ENCODE measurements around the gene WWTR1.

The WWTR1 gene

GRCh38 chr3:149567381-149567780 is 90.4 kb downstream of the WWTR1 start:
- DNase-seq (ENCODE audit: low spot score): no peak
- no peak for TF ChIP-seq CTCF (IDR thresholded peaks at IDR 0.05; ENCODE audit: extremely low read depth, insufficient read depth, missing control alignments)
- in situ Hi-C loops (cut with MboI; ENCODE audit: low pct_unique_long_range_greater_than_20kb, low sequenced_read_pairs, unreplicated experiment): loop anchor here (10.0 kb wide), 1 partner anchor 157 kb away; no protein-coding TSS in a partner anchor

GRCh38 chr3:149566292-149566975 is 91.4 kb downstream of the WWTR1 start:
- in situ Hi-C loops (cut with MboI; ENCODE audit: low pct_unique_long_range_greater_than_20kb, low sequenced_read_pairs, unreplicated experiment): loop anchor here (10.0 kb wide), 1 partner anchor 158 kb away; no protein-coding TSS in a partner anchor
- no peak for TF ChIP-seq CTCF (IDR thresholded peaks at IDR 0.05; ENCODE audit: extremely low read depth, insufficient read depth, missing control alignments)
- DNase-seq (ENCODE audit: low spot score): no peak

- DNase-seq (ENCODE audit: low spot score): no peak
- no peak for TF ChIP-seq CTCF (IDR thresholded peaks at IDR 0.05; ENCODE audit: extremely low read depth, insufficient read depth, missing control alignments)
- in situ Hi-C loops (cut with MboI; ENCODE audit: low pct_unique_long_range_greater_than_20kb, low sequenced_read_pairs, unreplicated experiment): loop anchor here (10.0 kb wide), 1 partner anchor 161 kb away; no protein-coding TSS in a partner anchor
Measured at GRCh38 chr3:149564079-149564478, 93.7 kb downstream of the WWTR1 start.

GRCh38 chr3:149563114-149563513 is 94.7 kb downstream of the WWTR1 start:
- DNase-seq (ENCODE audit: low spot score): no peak
- TF ChIP-seq CTCF (IDR thresholded peaks at IDR 0.05; ENCODE audit: extremely low read depth, insufficient read depth, missing control alignments): no peak
- in situ Hi-C loops (cut with MboI; ENCODE audit: low pct_unique_long_range_greater_than_20kb, low sequenced_read_pairs, unreplicated experiment): loop anchor here (10.0 kb wide), 1 partner anchor 162 kb away; no protein-coding TSS in a partner anchor

- in situ Hi-C loops (cut with MboI; ENCODE audit: low pct_unique_long_range_greater_than_20kb, low sequenced_read_pairs, unreplicated experiment): loop anchor here (10.0 kb wide), 1 partner anchor 164 kb away; no protein-coding TSS in a partner anchor
- DNase-seq (ENCODE audit: low spot score): no peak
Measured at GRCh38 chr3:149560617-149561016, 97.2 kb downstream of the WWTR1 start.

GRCh38 chr3:149560001-149560400 is 97.8 kb downstream of the WWTR1 start:
- in situ Hi-C loops (cut with MboI; ENCODE audit: low pct_unique_long_range_greater_than_20kb, low sequenced_read_pairs, unreplicated experiment): loop anchor here (10.0 kb wide), 1 partner anchor 165 kb away; no protein-coding TSS in a partner anchor
- no peak for TF ChIP-seq CTCF (IDR thresholded peaks at IDR 0.05; ENCODE audit: extremely low read depth, insufficient read depth, missing control alignments)
- no peak for DNase-seq (ENCODE audit: low spot score)

More at GRCh38 chr3:149560617-149561016, 97.2 kb downstream of the WWTR1 start:
- TF ChIP-seq CTCF (IDR thresholded peaks at IDR 0.05; ENCODE audit: extremely low read depth, insufficient read depth, missing control alignments): no peak

Data from GM13977 (cell line).